Vagina (tissue), 2 donors: ENCODE measurements around the gene SAMD4A.
A peak's percentile ranks its signal among the peaks of the same experiment; 100 is the strongest.

Source experiments
- POLR2A ChIP-seq, 2 donors: fragments of 450-650 bp; IDR thresholded peaks; one replicate each; pipeline ENCODE4 v1.6.1; 2017; ENCODE audit warnings: antibody characterized with exemption in 2 of 2, mild to moderate bottlenecking in 2 of 2, moderate library complexity in 2 of 2
- POLR2AphosphoS5 ChIP-seq, 2 donors: sonication (generic); formaldehyde crosslinking; IDR thresholded peaks; one replicate each; pipeline ENCODE4 v1.9.0; 2017; ENCODE audit warnings: antibody characterized with exemption in 2 of 2, mild to moderate bottlenecking in 2 of 2, low read depth in 1 of 2; ENCODE audit not compliant: insufficient read depth in 1 of 2
- TF ChIP-seq, protein P1 (sequence below), 3 experiments: fragments of 450-650 bp in 2 of 3; fragments of 200-600 bp in 1 of 3; sonication (generic) in 1 of 3; IDR thresholded peaks; one replicate each; pipeline ENCODE4 v1.5.1; 2017 to 2019; ENCODE audit warnings: antibody characterized with exemption in 3 of 3, mild to moderate bottlenecking in 2 of 3, moderate library complexity in 2 of 3

DNA sequence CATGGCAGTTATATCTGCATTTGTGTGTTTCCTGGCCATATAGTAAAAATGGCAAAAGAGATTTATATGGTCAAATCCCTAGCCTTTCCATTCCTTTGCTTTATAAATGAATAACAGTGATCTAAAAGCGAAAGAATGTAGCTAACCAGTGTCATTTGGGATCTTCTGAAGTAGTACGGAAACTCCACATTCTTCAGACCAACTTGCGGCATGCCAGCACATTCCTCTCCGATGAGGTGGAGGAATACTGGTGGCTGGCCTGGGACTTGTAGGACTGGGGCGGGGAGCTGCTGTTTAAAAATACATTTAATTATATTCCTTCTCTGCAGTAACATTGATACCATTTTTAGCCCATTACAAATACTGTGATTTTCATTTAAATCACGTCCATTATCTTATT lies 85.3 kb downstream of the SAMD4A start:
- TF ChIP-seq, protein P1, sequence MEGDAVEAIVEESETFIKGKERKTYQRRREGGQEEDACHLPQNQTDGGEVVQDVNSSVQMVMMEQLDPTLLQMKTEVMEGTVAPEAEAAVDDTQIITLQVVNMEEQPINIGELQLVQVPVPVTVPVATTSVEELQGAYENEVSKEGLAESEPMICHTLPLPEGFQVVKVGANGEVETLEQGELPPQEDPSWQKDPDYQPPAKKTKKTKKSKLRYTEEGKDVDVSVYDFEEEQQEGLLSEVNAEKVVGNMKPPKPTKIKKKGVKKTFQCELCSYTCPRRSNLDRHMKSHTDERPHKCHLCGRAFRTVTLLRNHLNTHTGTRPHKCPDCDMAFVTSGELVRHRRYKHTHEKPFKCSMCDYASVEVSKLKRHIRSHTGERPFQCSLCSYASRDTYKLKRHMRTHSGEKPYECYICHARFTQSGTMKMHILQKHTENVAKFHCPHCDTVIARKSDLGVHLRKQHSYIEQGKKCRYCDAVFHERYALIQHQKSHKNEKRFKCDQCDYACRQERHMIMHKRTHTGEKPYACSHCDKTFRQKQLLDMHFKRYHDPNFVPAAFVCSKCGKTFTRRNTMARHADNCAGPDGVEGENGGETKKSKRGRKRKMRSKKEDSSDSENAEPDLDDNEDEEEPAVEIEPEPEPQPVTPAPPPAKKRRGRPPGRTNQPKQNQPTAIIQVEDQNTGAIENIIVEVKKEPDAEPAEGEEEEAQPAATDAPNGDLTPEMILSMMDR (IDR thresholded peaks at IDR 0.05) = no peak
- no peak for TF ChIP-seq POLR2A (IDR thresholded peaks at IDR 0.05)
- TF ChIP-seq POLR2AphosphoS5 (IDR thresholded peaks at IDR 0.05; ENCODE audit: insufficient read depth in 1 of 2, low read depth in 1 of 2) = peak; percentile 45 to 98
